CD4-positive, alpha-beta T cell treated with Interleukin-12 subunit alpha and Interleukin-12 subunit beta, for 1 hour (primary cell): Measurements from ENCODE around the gene TCF7L1.

ENCODE experiments used
- DNase-seq: peaks from one replicate; pipeline ENCODE4 v3.0.0-alpha.2; 2020

The TCF7L1 gene

DNA sequence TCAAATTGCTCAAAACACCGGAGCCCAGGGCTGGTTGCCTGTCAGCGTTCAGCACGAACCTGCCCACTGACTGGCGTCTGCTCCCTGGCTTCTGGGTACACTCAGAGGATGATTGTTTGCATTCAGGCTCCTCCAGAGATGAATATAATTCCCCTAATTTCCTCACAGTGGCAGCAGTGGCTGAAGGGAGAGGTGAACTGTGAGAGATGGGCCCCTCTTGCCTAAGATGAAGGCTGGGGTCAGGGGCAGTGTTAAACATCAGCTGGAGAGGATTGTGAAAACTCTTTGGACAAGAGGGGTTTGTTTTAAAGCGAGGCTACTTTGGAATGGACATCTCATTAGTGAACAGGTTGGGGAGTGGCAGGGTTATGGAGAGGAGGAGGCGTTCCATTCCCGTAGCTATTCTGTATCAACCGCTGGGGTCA lies 31.0 kb downstream of the TCF7L1 start:
- DNase-seq = no peak

DNA sequence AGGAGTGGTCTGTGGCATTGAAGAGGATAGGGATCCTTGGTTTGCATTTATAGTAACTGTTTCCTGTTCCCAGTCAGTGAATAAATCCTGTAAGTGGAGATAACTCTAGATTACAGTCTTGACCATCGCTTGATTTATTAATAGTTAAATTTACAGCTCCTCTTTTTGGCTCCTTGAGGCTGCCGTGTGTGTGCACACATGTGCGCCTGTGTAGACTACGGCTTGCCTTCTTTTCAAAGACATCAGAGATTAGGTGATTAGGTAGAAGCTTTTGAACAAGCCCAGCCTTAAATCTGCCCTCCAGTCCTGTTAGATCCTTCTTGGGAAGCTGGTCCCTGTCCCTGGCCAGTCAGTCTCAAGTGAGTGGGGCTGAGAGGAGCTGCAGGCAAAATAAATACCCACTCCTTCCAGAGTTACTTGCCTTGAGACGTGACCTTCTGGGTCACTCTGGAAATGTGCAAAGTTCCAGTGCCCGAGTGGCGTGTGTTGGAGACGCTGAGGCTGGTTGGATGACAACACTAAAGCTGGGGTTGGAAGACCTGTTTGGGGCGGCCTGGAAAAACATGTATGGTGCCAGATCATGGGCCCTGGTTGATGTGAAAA lies 32.0 kb downstream of the TCF7L1 start:
- DNase-seq = no peak

DNA sequence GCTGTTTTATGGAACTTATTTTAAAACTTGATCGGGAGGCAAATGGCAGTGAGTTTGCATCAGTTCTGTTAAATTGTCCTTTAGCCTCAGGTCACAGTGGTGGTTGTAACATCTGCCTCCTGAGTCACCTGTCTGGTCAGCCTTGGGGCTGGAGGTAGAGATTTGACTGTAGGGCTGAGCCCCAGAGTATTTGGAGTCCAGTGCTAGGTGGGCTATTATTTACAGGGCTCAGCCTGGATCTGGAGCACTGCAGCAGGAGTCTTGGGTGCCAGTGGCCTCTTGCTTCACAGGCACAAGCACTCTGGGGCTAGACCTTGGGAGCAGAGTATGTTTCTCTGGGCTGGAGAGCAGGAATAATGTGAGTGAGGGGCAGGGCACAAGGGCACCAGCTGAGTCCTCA lies 32.8 kb downstream of the TCF7L1 start:
- DNase-seq = no peak

DNA sequence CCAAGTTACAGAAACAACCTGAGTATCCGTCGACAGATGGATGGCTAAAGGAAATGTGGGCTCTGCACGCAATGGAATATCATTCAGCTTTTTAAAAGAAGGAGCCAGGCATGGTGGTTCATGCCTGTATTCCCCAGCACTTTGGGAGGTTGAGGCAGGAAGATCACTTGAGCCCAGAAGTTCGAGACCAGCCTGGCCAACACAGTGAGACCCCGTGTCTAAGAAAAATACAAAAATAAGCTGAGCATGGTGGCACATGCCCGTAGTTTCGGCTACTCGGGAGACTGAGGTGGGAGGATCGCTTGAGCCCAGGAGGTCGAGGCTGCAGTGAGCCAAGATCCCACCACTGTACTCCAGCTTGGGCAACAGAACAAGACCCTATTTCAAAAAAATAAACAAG lies 34.3 kb downstream of the TCF7L1 start:
- no peak for DNase-seq

DNA sequence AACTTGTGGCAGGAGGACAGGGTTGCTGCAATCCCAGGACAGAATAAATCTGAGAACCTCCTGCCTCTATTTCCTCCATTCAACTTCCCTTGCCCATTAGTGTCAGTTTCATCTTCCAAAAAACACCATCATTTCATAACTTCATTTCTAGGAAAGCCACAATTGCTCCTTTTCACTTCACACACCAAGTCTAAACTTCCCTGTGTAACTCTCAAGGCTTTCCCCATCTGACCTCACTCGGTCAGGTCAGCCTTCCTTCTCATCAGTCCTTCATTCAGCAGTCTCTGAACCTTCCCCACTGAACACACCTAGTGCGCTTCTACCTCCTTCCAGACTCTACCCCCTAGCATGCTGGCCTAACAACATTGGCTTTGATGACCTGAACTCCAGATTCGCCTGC lies 35.8 kb downstream of the TCF7L1 start:
- DNase-seq = no peak

DNA sequence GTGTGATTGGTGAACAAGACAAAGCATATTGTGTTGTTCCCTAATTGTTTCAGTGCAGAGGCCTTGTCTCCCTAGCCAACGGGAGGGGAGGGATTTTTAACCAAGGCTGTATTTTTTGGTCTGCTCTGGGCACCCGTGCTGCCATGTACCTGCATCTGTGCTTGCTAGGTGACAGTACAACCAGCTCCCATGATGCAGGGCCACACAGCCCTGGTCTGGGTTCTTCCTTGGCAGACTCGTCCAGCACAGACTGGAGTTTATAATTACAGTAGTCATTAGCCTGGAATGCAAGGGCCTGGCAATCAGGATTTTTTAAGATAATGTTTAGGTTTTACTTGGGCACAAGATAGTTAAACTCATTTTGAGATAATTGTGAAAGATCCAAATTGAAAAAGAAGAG lies 36.4 kb downstream of the TCF7L1 start:
- DNase-seq = no peak

DNA sequence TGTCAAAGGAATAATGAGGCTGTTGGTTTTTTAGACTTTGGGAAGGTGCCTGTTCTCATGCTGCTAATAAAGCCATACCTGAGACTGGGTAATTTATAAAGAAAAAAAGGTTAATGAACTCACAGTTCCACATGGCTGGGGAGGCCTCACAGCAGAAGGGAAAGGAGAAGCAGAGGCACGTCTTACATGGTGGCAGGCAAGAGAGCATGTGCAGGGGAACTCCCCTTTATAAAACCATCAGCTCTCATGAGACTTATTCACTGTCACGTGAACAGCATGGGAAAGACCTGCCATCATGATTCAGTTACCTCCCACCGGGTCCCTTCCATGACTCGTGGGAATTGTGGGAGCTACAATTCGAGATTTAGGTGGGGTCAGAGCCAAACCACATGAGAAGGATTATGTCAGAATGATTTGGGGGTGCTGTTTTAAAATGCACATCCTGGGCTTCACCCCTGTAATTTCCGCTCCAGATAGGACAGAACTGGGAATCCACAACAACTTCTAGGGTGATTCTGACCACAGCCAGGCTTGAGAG lies 37.8 kb downstream of the TCF7L1 start:
- DNase-seq = no peak

DNA sequence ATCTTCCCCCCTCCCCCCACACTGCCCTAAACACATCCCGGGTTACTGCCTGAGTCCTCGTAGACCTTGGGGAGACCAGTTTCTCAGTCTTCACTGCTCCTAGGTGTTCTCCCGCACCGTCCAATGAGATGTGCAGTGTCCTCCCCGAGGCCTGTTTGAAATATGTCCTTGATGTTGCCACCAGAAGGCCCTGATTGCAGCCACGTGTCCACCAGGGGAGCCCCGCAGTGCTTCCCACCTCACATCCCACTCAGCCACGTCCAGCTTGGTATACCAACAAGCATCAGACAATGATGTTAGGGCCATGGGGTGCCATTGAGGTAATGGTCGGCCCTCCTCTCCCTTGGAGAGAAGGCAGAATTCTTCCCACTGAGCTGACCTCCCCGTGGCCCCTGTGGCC lies 38.7 kb downstream of the TCF7L1 start:
- no peak for DNase-seq

DNA sequence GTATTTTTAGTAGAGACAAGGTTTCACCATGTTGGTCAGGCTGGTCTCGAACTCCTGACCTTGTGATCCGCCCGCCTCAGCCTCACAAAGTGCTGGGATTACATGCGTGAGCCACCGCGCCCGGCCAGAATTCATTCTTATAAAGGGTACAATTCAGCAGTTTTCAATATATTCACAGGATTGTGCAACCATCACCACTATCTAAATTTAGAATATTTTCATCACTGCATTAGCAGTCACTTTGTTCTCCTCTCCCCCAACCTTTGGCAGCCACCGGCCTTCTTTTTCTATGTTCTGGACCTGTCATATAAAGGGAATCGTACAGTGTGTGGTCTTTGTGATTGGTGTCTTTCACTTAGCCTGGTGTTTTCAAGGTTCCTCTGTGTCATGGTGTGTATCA lies 40.7 kb downstream of the TCF7L1 start:
- no peak for DNase-seq

DNA sequence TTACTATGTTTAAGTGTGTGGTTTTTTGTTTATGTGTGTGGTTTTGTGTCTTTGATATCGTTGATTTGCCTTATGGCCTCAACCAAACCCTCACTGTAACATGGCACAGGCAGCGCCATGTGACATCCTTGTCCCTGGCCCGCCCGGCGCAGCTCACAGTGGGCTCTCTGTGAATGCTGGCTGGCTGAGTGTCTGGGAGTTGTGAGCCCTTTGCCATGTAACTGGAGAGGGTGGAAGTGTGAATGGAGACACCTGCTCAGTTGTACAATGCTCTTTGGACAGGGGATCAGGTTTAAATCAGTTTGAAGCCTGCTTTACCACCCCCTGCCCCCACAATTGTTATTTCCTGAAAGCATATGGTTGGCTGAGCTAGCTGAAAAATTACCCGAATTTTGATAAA lies 41.8 kb downstream of the TCF7L1 start:
- no peak for DNase-seq

DNA sequence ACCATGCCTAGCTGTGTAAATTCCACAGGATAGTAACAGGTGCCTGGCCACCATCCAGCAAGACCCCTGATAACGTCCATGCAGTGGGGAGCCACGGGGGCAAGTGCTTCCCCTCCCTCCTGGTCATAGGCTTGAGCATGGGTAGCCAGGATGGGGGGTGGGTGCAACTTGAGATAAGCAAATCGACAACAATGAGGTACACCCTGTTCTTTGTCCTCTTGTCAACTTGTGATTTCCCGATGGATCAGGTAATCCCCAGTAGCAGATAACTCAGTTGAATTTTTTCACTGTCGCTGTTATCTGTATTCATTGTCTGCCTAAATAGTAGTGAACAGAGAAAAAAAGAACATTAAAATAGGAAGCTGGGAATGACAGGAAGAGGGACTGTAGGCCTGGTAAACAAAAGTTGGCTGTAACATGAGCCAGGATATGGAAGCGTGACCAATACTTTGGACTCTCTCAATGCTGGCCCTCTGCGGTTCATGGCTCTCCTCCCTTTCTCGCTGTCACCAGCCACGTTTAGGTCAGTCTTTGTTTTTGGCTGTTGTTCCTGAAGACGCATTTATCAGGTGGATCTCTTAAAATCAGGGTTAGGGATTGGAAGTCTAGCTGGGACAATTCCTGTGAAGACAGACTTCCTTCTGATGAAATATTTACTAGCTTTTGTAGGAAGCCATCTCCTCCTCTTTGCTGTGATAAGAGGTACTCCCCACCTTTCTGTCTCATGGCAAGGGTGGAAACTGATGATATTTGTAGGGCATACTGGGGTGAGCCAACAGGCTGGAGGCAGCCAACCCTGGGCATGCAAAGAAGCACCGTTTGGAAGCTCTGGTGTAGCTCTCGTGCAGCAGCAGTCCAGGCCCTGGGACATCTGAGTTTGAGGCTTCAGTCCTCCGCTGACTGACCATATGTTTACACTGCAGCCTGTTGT lies 42.4 kb downstream of the TCF7L1 start:
- DNase-seq = no peak

DNA sequence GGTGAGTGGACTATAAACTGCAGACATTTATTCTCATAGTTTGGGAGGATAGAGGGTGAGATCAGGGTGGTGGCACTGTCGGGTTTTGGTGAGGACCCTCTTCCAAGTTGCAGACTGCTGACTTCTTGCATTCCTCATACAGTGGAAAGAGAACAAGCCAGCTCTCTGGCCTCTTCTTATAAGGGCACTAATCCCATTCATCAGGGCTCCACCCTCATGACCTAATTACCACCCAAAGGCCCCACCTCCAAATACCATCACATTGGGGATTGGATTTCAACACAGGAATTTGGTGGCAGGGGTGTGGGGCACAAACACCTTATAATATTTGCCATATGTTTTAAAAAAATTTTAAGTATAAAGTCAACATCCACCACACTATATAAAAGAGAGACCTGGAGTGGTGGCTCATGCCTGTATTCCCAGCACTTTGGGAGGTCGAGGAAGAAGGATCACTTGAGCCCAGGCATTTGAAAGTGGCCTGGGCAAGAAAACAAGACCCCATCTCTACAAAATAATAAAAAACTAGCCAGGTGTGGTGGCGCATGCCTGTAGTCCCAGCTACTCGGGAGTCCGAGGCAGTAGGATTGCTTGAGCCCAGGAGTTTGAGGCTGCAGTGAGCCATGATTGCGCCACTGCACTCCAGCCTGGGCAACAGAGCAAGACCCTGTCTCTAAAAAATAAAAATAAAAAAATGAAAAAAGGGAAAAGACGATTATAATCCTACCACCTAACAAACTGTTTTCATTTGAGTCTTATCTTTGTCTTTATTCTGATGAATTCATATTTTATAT lies 44.0 kb downstream of the TCF7L1 start:
- DNase-seq = no peak

DNA sequence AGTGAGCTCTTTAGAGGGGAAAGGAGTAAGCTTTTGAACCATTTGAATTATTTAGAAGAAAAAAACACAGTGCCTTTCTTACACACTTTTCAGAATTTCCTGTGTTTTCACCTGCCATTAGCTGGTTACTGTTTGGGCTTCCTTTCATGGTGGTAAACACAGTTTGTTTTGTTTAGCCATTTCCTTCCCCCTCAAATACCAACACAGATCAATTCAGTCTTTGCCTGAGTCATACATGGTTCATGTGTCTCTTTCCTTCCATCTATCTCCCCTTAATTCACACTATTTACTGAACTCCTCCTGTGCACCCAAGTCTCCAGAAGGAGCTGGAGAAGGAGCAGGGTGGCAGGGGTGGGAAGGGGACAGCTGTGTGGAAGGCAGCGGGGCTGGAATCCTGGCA lies 45.0 kb downstream of the TCF7L1 start:
- no peak for DNase-seq

DNA sequence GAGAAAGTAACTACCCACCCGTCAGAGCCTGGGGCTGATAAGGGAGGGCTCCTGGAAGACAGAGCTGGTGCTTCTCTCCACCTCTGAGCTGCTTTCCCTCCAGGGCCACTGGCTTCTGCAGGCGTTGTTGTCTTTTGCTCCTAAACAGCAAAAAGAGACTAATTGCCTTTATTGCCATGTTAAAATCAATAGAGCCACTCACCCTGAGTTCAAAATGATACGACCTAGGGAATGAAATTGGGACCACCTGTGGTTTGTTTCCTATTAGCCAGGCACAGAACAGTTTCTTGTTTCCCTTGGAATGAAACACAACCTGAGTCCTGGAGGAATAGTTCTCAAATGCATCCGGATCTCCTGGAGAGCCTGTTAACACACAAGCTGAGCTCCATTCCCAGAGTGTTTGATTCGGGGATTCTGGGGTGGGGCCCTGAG lies 45.8 kb downstream of the TCF7L1 start:
- no peak for DNase-seq

DNA sequence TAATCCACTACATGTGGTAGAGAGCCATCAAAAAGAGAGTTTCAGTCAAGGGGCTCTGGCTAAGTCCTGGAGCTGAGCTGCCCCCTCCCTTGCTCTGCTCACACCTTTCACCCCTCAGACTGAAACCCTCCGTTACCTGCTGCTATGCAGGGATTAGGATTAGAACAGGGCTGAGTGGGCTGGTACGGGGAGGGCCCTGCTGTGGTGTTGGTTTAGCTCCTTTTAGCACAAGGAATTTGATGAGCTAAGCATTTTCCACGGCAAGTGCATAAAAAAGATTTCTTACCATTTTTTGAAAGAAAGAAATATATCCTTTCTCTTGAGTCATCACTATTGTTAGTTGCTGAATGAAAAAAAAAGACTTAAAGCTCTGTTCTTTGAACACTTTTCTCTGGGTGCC lies 46.3 kb downstream of the TCF7L1 start:
- no peak for DNase-seq

DNA sequence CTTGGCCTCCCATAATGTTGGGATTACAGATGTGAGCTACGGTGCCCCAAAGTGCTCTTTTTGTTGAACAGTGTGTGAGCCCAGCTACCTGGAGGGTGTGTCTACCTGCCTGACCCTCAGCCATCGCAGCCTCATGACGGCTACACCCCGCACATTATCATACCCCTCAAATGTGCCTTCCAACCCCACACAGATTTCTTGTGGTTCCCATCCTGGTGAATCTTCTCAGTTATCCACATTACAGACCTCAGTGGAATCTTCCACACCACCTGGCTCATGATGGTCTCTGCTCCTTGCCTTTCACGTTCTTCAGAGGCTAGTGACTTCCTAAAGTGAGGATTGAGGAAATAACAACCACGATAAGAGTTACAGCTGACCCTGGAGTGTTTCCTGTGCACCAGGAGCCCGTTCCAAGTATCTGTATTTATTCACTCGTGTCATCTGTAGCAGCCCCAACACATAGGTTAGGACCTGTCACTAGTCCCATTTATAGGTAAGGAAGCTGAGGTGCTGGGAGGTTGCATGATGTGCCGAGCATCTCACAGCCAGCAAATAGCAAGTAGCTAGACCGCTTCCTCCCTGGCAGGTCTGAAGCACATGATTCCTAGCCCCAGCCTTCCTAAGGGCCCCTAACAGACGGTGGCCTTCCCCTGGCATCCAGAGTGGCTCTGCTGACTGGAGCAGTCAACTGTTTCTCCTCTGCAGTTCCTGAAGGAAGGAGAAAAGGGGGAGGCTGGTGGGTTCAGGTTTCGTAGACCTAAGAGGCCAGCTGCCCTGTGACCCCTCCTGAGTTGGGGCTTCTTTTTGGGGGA lies 47.3 kb downstream of the TCF7L1 start:
- DNase-seq = no peak

DNA sequence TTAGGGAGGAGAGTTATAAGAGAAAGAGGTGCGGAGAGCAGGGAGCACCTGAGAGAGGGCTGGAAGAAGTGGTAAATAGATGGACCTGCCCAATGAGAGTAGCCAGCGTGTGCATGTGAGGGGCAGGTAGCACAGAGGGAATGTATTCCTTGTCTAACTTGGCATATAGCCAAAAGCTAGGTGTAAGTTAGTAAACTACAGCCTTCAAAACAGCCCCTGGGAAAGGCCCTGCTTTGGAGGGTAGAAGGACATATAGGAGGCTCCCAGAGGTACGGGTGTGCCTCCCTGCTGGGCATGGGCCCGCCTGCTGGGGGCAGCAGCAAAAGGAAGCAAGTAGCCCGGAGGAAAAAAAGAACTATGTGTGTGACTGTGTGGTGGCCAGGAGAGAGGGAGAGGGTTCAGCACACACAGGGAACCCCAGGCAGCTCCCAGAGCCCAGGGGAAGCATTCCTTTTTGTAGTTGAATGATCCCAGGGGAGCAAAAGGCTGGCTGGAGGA lies 48.0 kb downstream of the TCF7L1 start:
- DNase-seq = no peak

DNA sequence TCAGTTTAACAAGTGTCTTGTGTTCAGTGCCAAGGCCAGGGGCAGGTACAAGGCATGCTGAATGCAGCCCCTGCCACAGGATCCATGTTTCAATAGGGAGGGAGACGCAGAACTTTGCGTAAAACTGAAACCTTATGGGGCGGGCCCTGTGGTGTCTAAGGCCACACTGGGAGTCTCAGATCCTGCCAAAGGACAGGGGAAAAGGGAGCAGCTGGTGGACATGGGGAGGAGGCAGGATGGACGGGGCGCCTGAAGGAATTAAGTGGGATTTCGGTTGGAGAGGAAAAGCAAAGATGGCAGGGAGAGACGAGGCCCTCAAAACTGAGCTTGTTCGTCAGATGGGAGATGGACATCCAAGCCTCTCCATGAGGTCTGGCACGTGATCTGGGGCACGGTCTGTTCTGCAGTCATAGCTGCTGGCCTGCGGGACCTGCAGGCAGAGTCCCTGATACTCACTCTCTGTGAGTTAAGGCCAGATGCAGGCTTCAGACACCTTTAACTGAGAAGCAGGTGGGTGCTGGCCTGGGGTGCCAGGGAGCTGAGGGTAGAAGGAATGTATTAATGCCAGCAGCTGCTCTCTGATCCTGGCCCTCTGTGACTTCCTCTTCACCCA lies 48.8 kb downstream of the TCF7L1 start:
- no peak for DNase-seq

DNA sequence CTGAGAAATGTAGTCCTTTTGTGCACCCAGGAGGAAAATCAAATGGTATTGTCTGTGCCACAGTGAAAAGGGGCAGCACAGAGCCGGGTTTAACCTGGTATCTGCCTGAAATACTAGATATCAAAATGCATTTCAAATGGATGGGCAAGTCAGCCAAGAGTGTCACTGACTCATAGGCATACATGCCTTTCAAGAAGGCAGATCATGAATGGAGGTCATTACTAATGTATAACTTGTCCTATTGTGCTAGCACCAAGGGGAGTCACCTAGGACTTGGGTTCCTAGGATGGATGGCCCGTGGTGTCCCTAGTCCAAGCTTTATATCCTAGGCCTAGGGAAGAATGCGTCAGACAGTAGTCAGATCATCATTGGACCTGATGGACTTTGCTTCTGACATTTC lies 49.9 kb downstream of the TCF7L1 start:
- DNase-seq = no peak

DNA sequence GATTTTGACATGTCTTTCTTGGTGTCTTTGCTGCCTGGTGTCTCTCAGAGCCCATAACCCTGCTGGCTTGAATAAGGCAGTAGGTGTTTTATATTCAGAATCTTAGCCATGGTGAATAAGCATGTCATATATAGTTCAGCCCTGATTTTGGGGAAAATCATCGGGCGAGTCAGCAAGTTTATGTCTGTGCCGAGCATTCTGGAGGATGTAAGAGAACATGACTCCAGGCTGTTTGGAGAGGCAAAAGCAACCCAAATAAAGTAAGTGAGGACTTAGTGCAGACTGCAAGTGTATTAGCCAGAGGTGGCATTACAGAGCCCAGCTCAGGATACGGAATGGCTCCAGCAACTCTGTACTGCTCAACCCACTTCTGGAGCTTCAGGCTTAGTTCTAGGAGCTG lies 50.3 kb downstream of the TCF7L1 start:
- no peak for DNase-seq

DNA sequence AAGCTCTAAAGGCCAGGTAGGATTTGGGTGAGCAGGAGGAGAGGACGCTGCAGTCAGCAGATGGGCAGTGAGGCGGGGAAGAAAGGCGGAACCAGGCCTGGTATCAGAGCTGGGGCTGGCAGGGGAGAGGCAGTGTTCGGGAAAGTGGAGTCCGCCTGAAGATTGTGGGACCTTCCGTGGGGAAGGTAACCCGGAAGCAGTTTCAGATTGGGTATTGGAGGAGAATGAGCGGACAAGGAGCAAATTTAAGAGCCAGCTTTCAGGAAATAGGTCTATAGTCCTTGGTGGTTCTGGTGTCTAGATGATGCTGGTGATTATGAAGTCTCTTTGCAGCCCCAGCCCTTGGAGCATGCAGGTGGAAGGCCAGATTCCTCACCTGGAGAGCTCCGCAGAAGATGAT lies 51.0 kb downstream of the TCF7L1 start:
- no peak for DNase-seq

DNA sequence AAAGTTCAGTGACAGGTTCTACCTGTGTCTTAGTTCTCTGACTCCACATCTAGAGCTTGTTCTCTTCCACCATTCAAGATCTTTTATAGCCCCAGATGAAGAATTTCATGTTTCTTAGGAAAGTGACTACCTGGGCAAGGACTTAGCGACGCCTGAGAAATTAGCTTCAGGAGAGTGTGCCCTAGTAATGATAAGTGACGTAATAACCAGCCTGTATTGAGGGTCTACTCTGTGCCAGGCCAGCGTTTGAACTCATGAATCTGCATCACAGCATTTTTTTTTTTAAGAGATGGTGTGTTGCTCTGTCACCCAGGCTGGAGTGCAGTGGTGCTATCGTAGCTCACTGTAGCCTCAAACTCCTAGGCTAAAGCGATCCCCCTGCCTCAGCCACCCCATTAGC lies 51.8 kb downstream of the TCF7L1 start:
- DNase-seq = no peak
